NOMO-1 (cell line): Measurements from ENCODE around the gene CYB5RL.
"Not testable (repeated sequence)": the region's sequence is repeated elsewhere in the genome, so short reads cannot be mapped to it uniquely, and the experiment has no call there.

Experiments used
- DNase-seq, 2 experiments: peaks; one replicate each; lab custom pipeline; 2025; ENCODE audit not compliant: unreplicated experiment in 2 of 2; lab: John Stamatoyannopoulos, UW

Gene CYB5RL

DNA sequence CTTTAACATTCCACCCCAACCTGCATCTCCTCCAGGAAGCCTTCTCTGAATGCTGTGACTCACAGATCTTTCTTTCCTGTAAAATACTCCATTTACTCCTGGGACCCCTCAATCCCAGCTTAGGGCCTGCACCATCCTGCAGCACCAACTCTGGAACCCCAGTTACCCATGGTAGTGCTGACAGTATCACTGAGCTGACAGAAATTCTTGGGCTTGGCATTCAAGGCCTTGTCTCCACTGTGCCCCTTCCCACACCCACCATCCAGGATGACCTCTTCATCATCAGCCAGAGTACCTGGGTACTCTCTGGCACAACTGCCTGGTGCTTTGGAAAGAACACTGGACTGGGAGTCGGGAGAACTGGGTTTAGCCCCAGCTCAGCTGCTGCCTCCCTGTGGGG is 8.3 kb downstream of the CYB5RL start:
- no peak for DNase-seq

GRCh38 chr1:54190526-54190925 is 9.3 kb downstream of the CYB5RL start:
- no peak for DNase-seq

GRCh38 chr1:54188291-54188690 is 11.5 kb downstream of the CYB5RL start:
- no peak for DNase-seq

- DNase-seq: no peak
Measured at GRCh38 chr1:54186056-54186455, 13.8 kb downstream of the CYB5RL start.

DNA sequence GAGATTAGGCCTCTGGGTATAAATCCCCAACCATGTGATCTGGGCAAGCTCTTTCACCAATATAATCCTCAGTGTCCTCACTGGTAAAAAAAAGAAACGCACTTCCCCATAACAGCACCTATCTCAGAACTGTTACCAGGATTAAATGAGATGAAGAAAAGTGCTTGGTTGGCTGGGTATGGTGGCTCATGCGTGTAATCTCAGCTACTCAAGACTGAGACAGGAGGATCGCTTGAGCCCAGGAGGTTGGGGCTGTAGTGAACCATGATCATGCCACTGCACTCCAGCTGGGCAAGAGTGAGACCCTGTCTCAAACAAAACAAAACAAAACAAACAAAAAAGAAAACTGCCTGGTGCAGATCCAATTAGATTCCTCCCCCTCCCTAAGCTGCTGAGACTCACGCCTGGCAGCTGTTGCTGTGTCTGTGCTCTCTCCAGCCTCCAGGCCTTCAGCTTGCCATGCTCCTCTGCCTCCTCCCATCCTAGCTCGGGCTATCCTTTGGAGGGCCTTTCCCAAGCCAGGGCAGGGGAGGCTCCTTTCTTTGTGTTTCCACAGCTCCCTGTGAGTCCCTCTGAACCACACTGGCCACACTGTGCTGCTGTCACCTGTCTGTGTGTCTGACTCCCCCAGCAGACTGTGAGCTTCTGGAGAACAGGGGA is 19.0 kb downstream of the CYB5RL start:
- DNase-seq: no peak

- DNase-seq: no peak
Measured at GRCh38 chr1:54178296-54179070, 21.3 kb downstream of the CYB5RL start.

- no peak for DNase-seq
Measured at GRCh38 chr1:54177726-54178125, 22.1 kb downstream of the CYB5RL start.

GRCh38 chr1:54176621-54177327 is 23.1 kb downstream of the CYB5RL start:
- no peak for DNase-seq

DNA sequence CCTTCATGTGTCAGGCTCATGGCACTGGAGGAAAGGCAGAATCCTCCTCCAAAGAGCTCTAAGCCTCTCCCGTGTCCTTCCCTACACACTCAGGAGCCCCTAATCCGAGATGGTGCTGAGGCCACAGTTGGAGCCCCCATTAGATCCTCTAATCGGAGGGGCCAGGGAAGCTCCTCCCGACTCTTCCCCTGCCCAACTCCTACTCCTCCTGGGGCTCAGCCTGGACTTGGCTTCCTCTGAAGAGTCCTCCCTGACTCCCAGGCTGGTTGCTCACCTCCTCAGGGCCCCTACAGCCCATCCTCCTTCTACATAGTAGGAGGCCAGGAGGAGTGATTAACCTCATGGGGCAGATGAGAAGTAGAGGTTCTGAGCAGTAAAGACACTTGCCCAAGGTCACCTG is 25.7 kb downstream of the CYB5RL start:
- DNase-seq: no peak

- no peak for DNase-seq
Measured at GRCh38 chr1:54173681-54174080, 26.1 kb downstream of the CYB5RL start.

DNA sequence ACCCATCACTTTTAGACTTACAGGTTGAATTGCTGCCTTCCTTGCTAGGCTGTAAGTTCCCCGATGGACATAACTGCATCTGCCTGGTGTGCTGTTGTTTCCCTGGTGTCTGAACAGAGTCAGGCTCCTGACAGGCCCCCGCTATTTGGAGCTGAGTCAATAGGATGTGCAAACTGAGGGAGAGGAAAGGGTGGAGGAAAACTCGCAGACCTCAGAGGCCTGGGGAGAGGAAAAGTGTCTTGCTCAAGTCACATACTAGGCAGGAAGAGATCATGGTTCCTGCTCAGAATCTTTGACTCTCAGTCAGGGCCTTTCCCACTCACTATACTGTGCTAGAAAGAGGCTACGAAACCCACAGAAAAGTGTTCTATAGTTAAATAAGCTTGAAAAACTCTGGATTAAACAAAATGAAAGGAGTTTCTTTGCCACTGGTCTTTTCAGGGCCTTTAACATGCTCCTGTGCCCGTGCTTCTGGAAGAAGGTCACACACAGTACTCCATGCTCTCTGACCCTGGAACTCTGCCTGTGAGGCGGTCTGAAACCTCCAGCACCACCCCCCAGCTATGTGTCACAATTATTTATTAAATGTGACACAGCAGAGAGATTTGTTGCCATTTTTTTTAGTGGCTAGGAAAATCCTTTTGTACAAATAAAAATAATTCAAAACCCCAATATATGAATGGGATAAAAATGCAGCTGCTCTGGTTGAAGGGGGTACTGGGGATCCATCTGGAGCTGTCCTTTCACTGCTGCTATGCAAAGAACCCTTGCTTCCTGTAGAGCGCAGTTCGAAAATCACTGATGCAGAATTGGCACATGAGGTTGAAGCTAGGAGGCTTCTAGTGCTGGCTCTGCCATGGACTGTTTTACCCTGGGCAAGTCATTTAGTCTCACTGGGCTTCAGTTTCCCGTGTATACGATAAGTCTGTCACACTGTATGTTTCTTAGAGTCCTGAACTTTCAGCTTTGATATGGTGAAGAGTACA is 26.9 kb downstream of the CYB5RL start:
- DNase-seq: no peak

GRCh38 chr1:54171606-54172005 is 28.2 kb downstream of the CYB5RL start:
- no peak for DNase-seq

DNA sequence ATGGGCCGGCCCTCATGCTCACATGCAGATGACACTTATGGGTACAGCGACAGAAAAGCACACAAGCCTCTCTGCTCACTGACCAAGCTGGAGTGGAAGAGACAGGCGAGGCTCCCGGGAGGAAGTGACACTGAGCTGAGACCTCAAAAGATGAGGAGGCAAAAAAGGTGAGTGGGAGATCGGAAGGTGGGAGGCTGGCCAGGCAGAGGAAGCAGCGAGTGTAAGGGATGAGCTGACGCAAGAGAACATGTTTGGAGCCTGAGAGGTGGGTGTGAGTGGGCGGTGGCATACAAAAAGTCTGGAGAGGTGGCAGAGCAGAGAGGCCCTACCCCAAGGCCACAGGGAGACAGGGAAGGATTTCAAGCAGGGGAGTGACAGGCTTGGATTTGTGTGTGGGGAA is 28.8 kb downstream of the CYB5RL start:
- no peak for DNase-seq

DNA sequence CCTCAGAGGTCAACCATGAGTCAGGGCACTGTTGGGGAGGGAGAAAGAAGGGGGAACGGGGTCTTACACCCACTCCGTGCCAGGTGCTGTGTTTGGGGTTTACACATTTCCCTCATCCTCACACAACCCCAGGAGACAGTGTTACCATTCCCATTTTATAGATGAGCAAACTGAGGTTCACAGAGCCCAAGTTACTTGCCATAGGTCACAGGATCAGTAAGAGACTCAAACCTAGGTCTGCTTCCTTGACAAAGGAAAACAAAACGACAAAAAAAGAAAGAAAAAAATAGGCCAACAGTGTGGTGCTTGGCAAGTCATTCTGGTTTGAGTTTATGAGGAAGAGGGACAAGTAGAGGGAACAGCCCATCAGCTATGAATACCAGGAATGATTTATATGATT is 30.8 kb downstream of the CYB5RL start:
- DNase-seq: no peak

GRCh38 chr1:54168206-54168965 is 31.4 kb downstream of the CYB5RL start:
- no peak for DNase-seq

GRCh38 chr1:54167422-54168139 is 32.2 kb downstream of the CYB5RL start:
- DNase-seq: no peak

- not testable (repeated sequence) for DNase-seq
Measured at GRCh38 chr1:54166357-54166756, 33.5 kb downstream of the CYB5RL start.

DNA sequence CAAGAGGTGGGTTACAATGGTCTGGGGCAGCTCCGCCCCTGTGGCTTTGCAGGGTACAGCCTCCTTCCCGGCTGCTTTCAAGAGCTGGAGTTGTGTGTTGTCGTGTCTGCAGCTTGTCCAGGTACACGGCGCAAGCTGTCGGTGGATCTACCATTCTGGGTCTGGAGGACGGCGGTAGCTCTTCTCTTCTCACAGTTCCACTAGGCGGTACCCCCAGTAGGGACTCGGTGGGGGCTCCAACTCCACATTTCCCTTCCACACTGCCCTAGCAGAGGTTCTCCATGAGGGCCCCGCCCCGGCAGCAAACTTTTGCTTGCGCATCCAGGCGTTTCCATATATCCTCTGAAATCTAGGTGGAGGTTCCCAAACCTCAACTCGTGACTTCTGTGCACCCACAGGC is 34.7 kb downstream of the CYB5RL start:
- no peak for DNase-seq

- no peak for DNase-seq
Measured at GRCh38 chr1:54163573-54163972, 36.3 kb downstream of the CYB5RL start.
